22Rv1 (cell line): ENCODE measurements around the gene FAM180A.

Source experiments
- ZFX ChIP-seq: fragments of 450-650 bp; IDR thresholded peaks from 2 replicates; pipeline ENCODE4 v1.6.1; 2017; ENCODE audit warnings: antibody characterized with exemption, borderline replicate concordance
- TF ChIP-seq, protein P1 (sequence below): fragments of 450-650 bp; IDR thresholded peaks from 2 replicates; pipeline ENCODE4 v1.5.1; 2017; ENCODE audit warnings: mild to moderate bottlenecking

DNA sequence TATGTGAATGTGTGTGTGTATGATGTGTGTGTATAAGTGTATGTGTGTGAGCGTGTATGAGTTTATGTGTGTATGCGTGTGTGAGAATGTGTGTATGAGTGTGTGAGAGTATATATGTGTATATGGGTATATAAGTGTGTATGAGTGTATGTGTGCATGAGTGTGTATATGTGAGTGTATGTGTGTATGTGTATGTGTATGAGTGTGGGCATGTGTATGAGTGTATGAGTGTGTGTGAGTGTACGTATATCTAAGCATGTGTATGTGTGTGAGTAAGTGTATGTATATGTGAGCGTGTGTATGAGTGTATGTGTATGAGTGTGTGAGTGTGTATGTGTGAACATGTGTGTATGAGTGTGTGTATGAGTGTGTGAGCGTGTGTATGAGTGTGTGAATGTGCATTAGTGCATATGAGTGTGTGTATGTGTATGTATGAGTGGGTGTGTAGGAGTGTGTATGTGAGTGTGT is 33.5 kb downstream of the FAM180A start:
- TF ChIP-seq, protein P1, sequence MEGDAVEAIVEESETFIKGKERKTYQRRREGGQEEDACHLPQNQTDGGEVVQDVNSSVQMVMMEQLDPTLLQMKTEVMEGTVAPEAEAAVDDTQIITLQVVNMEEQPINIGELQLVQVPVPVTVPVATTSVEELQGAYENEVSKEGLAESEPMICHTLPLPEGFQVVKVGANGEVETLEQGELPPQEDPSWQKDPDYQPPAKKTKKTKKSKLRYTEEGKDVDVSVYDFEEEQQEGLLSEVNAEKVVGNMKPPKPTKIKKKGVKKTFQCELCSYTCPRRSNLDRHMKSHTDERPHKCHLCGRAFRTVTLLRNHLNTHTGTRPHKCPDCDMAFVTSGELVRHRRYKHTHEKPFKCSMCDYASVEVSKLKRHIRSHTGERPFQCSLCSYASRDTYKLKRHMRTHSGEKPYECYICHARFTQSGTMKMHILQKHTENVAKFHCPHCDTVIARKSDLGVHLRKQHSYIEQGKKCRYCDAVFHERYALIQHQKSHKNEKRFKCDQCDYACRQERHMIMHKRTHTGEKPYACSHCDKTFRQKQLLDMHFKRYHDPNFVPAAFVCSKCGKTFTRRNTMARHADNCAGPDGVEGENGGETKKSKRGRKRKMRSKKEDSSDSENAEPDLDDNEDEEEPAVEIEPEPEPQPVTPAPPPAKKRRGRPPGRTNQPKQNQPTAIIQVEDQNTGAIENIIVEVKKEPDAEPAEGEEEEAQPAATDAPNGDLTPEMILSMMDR: no peak
- no peak for TF ChIP-seq ZFX
